Uterus (tissue), 4 donors: ENCODE data around the gene TTLL9. TPM values are rescaled to one million over a fixed set of nuclear protein-coding genes. Genes with fewer than 3 reads are reported as not detected.

ENCODE experiments used
- DNase-seq, 2 donors: peaks; one replicate each; pipeline ENCODE4 v3.0.0-alpha.2; 2019 to 2020
- H3K27ac ChIP-seq, 2 donors: fragments of 200-600 bp; sonication (generic); 1 replicate in 1 of 2; 2 replicates in 1 of 2; pipeline ENCODE4 v1.5.1; 2016 to 2018
- H3K27me3 ChIP-seq, 2 donors: fragments of 200-600 bp; sonication (generic); one replicate each; pipeline ENCODE4 v1.5.1; 2018 to 2019; ENCODE audit warnings: control low read depth in 1 of 2
- H3K36me3 ChIP-seq, 2 donors: fragments of 200-600 bp; sonication (generic); one replicate each; pipeline ENCODE4 v1.5.1; 2019; ENCODE audit warnings: control low read depth in 1 of 2
- H3K4me1 ChIP-seq, 2 donors: fragments of 200-600 bp; sonication (generic); one replicate each; pipeline ENCODE4 v1.5.1; 2018 to 2019; ENCODE audit warnings: control low read depth in 1 of 2
- H3K4me3 ChIP-seq, 2 donors: fragments of 200-600 bp; sonication (generic); 1 replicate in 1 of 2; 2 replicates in 1 of 2; pipeline ENCODE4 v1.5.1; 2018 to 2019; ENCODE audit warnings: mild to moderate bottlenecking in 1 of 2
- H3K9me3 ChIP-seq, 2 donors: fragments of 200-600 bp; sonication (generic); one replicate each; pipeline ENCODE4 v1.5.1; 2019; ENCODE audit warnings: control low read depth in 1 of 2
- CTCF ChIP-seq, 4 experiments: fragments of 200-600 bp in 2 of 4; fragments of 450-650 bp in 2 of 4; sonication (generic) in 2 of 4; IDR thresholded peaks; one replicate each; pipeline ENCODE4 v1.5.1; 2016 to 2019; ENCODE audit warnings: antibody characterized with exemption in 4 of 4, mild to moderate bottlenecking in 2 of 4, moderate library complexity in 1 of 4
- POLR2A ChIP-seq, 2 donors: fragments of 450-650 bp; IDR thresholded peaks; one replicate each; pipeline ENCODE4 v1.6.1; 2016; ENCODE audit warnings: antibody characterized with exemption in 2 of 2, mild to moderate bottlenecking in 1 of 2, moderate library complexity in 1 of 2
- intact Hi-C: fragments of 100-400 bp; cut with DNase I; formaldehyde crosslinking; loops from one replicate; pipeline ENCODE4 v1.15.1; 2023; ENCODE audit warnings: low total_unique reads
- small RNA-seq: library from RNA; depleted of rRNA; stranded (forward); fragments of <200 nt; gene quantifications from one replicate; pipeline ENCODE3, GENCODE V24; 2016
- total RNA-seq, 4 donors: library from RNA; depleted of rRNA in 3 of 4; stranded (reverse); fragments of >200 nt in 3 of 4; gene quantifications; one replicate each; pipeline versions ENCODE4 v1.1.0 to v1.2.4, GENCODE V29; 2014 to 2023
- donor health status: DM: yes; HTN: yes; CAD: no.

TTLL9 gene
- total RNA-seq, 4 donors from 2014 or later: under 0.01 to 2.9 (median 0.91) TPM; not detected in 1

DNA sequence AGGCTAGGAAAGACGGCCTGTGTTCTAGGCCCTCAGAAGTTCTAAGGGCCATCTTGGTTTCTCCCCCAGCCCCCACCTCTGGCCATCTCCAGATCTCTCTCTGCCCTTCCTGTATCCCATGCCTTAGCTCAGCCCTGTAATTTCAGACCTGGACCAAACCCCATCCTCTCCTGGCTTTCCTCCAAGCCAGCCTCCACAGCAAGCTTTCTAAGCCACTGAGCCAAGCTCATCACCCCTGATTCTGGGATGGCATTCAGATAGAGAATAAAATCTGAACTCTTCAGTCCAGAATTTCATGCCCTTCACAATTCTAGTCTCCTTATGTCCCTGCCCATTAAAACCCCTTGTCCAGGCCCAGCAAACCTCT lies 120.9 kb downstream of the TTLL9 start:
- DNase-seq: no peak
- Histone ChIP-seq H3K4me3 (no peak overlapping the region), H3K27ac (no peak overlapping the region), H3K27me3 (no peaks in the 10 kb centered on the region), H3K4me1 (no peaks in the 10 kb centered on the region), H3K36me3 (no peaks in the 10 kb centered on the region), H3K9me3 (no peaks in the 10 kb centered on the region)
- TF ChIP-seq CTCF (IDR thresholded peaks at IDR 0.05) (no peak), POLR2A (IDR thresholded peaks at IDR 0.05) (no peak)
- intact Hi-C loops: no loop called here

DNA sequence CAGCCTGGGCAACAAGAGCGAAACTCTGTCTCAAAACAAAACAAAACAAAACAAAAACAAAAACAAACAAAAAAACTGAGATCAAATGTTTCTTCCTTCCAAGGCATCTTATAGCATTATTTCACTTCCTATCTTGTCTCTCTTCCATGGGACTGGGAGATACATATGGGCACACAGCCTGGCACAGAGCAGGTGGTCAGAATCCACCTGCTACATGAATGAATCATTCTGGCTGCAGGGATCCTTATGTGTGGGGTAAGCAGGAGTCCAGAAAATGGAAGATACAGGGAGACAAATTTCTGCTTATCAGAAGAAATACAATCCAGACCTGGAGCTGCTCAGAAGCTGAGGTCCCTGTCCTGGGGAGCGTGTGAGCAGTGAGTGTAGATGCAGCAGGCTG lies 121.7 kb downstream of the TTLL9 start:
- intact Hi-C loops: no loop called here
- Histone ChIP-seq H3K4me1 (no peaks in the 10 kb centered on the region), H3K27me3 (no peaks in the 10 kb centered on the region), H3K36me3 (no peaks in the 10 kb centered on the region), H3K4me3 (no peak overlapping the region), H3K9me3 (no peaks in the 10 kb centered on the region), H3K27ac (no peak overlapping the region)
- DNase-seq: no peak
- TF ChIP-seq CTCF (IDR thresholded peaks at IDR 0.05) (no peak), POLR2A (IDR thresholded peaks at IDR 0.05) (no peak)

Small RNAs within 50 kb of the gene (small RNA-seq; reads per million reads assigned to genes)
- gene RNU1-94P: not detected

Other genes starting within 250 kb of the TTLL9 start
- 1 to 10 TPM in 2 of 4 donors, not detected in 2; 5.1 to 8.4 TPM for gene COX4I2, start 232.7 kb upstream of the TTLL9 start, total RNA-seq
- gene BCL2L1, start 147.8 kb upstream of the TTLL9 start, total RNA-seq: 100 to 1,000 TPM in 1 of 4 donors, 10 to 100 TPM in 3; 35.0 to 113 (median 57.4) TPM
- 10 to 100 TPM in 1 of 4 donors, under 1 TPM in 2, not detected in 1; 0.12 to 32.4 (median 0.59) TPM for gene TPX2, start 131.3 kb upstream of the TTLL9 start, total RNA-seq
- gene MYLK2, start 51.3 kb upstream of the TTLL9 start, total RNA-seq: under 1 TPM in 2 of 4 donors, not detected in 2; 0.21 to 0.69 TPM
- 1 to 10 TPM in 2 of 4 donors, not detected in 2; 5.4 to 6.2 TPM for gene FOXS1, start 25.0 kb upstream of the TTLL9 start, total RNA-seq
- 10 to 100 TPM in 1 of 4 donors, 1 to 10 TPM in 2, not detected in 1; 1.6 to 45.6 (median 8.8) TPM for gene DUSP15, start 107 bp upstream of the TTLL9 start, total RNA-seq
- 100 to 1,000 TPM in 1 of 4 donors, 10 to 100 TPM in 1, 1 to 10 TPM in 2; 1.2 to 109 (median 9.5) TPM for gene PDRG1, start 81.4 kb downstream of the TTLL9 start, total RNA-seq
- under 1 TPM in 1 of 4 donors, not detected in 3; 0.14 TPM for gene XKR7, start 97.5 kb downstream of the TTLL9 start, total RNA-seq
- 10 to 100 TPM in 2 of 4 donors, 1 to 10 TPM in 2; 3.5 to 21.9 (median 10.0) TPM for gene CCM2L, start 139.8 kb downstream of the TTLL9 start, total RNA-seq
- gene HCK, start 181.6 kb downstream of the TTLL9 start, total RNA-seq: 1 to 10 TPM; 1.3 to 7.0 (median 4.1) TPM
- gene TM9SF4, start 239.1 kb downstream of the TTLL9 start, total RNA-seq: 10 to 100 TPM; 15.9 to 49.0 (median 28.1) TPM